SK-N-MC (cell line): ENCODE measurements around the gene PCDHB16.
A peak's percentile ranks its signal among the peaks of the same experiment; 100 is the strongest.

Experiments
- EZH2 ChIP-seq: fragments of 200-600 bp; sonication (generic); IDR thresholded peaks from one replicate; pipeline ENCODE4 v1.6.1; 2017; ENCODE audit warnings: antibody characterized with exemption
- FOXP2 ChIP-seq: optimal IDR thresholded peaks from 2 replicates; pipeline ENCODE3; 2011; ENCODE audit warnings: mild to moderate bottlenecking, moderate library complexity; ENCODE audit not compliant: insufficient read depth; ENCODE audit errors: extremely low read length, control extremely low read depth
- POLR2AphosphoS5 ChIP-seq: IDR thresholded peaks from 2 replicates; pipeline ENCODE4 v1.6.1; 2012; ENCODE audit warnings: mild to moderate bottlenecking, low read depth, low read length, borderline replicate concordance

DNA sequence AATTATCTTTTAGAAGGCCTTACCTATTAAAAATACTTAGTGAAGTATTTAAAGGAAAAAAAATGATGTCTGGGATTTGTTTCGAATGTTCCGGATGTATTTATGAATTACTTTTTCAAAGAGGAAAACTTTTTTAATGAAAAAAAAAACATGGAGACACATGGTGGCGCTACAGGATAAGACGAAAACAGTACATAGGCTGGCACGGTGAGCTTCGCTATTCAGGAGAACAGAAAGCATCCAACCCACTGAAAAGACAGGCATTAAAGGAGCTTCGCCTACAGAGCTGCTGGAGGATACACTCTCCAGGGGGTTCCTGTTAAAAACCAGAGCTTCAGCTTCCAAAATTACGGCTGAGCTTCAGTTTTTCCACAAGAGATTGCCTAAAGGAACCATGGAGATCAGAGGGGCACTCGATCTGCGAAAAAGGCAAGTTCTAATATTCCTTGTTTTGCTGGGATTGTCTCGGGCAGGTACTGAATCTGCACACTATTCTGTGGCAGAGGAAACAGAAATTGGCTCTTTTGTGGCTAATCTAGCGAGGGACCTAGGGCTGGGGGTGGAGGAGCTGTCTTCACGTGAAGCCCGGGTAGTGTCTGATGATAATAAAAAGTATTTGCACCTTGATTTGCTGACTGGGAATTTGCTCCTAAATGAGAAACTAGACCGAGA, 41.1 kb downstream of the PCDHB16 start, which contains the start of gene PCDHB14:
- TF ChIP-seq POLR2AphosphoS5 = peak; percentile 26; the same call in 1 of the 2 replicates
- no peak for TF ChIP-seq EZH2
- no peak for TF ChIP-seq FOXP2
